HepG2 (cell line): ENCODE results near the gene TUBA1C. TPM values are rescaled to one million over a fixed set of nuclear protein-coding genes. Genes with fewer than 3 reads are reported as not detected.

Source experiments
- DMAP1 ChIP-seq: IDR thresholded peaks from 2 replicates; pipeline ENCODE4 v1.6.1; 2016
- KLF12 ChIP-seq: sonication (generic); formaldehyde crosslinking; IDR thresholded peaks from 2 replicates; pipeline ENCODE4 v1.4.0; 2020; ENCODE audit warnings: missing genetic modification reagents, borderline replicate concordance
- KLF6 ChIP-seq: IDR thresholded peaks from 2 replicates; pipeline ENCODE4 v1.8.0; 2016; ENCODE audit warnings: missing biosample characterization, missing genetic modification reagents
- MAZ ChIP-seq, 2 experiments: sonication (generic) in 1 of 2; formaldehyde crosslinking in 1 of 2; IDR thresholded peaks; 2 replicates each; pipeline versions ENCODE4 v1.5.0 to v1.6.1; 2012 to 2020; ENCODE audit warnings: low read depth in 2 of 2, mild to moderate bottlenecking in 2 of 2, borderline replicate concordance in 1 of 2, improper control_type of control experiment in 1 of 2, low read length in 1 of 2, missing genetic modification reagents in 1 of 2, moderate library complexity in 1 of 2
- MEIS2 ChIP-seq: sonication (generic); formaldehyde crosslinking; IDR thresholded peaks from 2 replicates; pipeline ENCODE4 v1.9.0; 2021; ENCODE audit warnings: mild to moderate bottlenecking, missing genetic modification reagents
- MTF2 ChIP-seq: sonication (generic); formaldehyde crosslinking; IDR thresholded peaks from 2 replicates; pipeline ENCODE4 v1.5.0; 2020; ENCODE audit warnings: missing genetic modification reagents, borderline replicate concordance
- NONO ChIP-seq, 2 experiments: fragments of 450-650 bp in 1 of 2; sonication (generic) in 1 of 2; formaldehyde crosslinking in 1 of 2; IDR thresholded peaks in 1 of 2; conservative IDR thresholded peaks in 1 of 2; 2 replicates each; pipeline versions ENCODE4 v1.6.1 to v1.8.0; 2017 to 2022; ENCODE audit warnings: mild to moderate bottlenecking in 1 of 2, missing genetic modification reagents in 1 of 2, moderate library complexity in 1 of 2
- PITX1 ChIP-seq: sonication (generic); formaldehyde crosslinking; IDR thresholded peaks from 2 replicates; pipeline ENCODE4 v1.5.1; 2020; ENCODE audit warnings: mild to moderate bottlenecking, missing genetic modification reagents
- SRSF9 ChIP-seq: fragments of 200-400 bp; formaldehyde crosslinking; IDR thresholded peaks from 2 replicates; pipeline ENCODE4 v1.6.1; 2018; ENCODE audit warnings: borderline replicate concordance, mild to moderate bottlenecking, low read depth, low read length; ENCODE audit not compliant: insufficient read depth, poor library complexity, severe bottlenecking
- TAF15 ChIP-seq: fragments of 200-400 bp; formaldehyde crosslinking; IDR thresholded peaks from one replicate; pipeline ENCODE4 v1.6.1; 2018; ENCODE audit warnings: mild to moderate bottlenecking, low read depth, low read length; ENCODE audit not compliant: poor library complexity, severe bottlenecking
- XRCC5 ChIP-seq: fragments of 200-400 bp; formaldehyde crosslinking; optimal IDR thresholded peaks from 2 replicates; pipeline ENCODE3; 2017; ENCODE audit warnings: mild to moderate bottlenecking, low read length
- ZC3H13 ChIP-seq: sonication (generic); formaldehyde crosslinking; IDR thresholded peaks from 2 replicates; pipeline ENCODE4 v1.8.1; 2023; ENCODE audit warnings: mild to moderate bottlenecking, missing genetic modification reagents, moderate library complexity
- ZNF614 ChIP-seq: IDR thresholded peaks from 2 replicates; pipeline ENCODE4 v1.6.1; 2018; ENCODE audit warnings: missing biosample characterization, missing genetic modification reagents, inconsistent platforms, borderline replicate concordance
- ZNF768 ChIP-seq: sonication (generic); formaldehyde crosslinking; IDR thresholded peaks from 2 replicates; pipeline ENCODE4 v1.4.0; 2020; ENCODE audit warnings: missing genetic modification reagents
- ZNF788 ChIP-seq: sonication (generic); formaldehyde crosslinking; IDR thresholded peaks from 2 replicates; pipeline ENCODE4 v1.5.0; 2020; ENCODE audit warnings: mild to moderate bottlenecking, missing genetic modification reagents, borderline replicate concordance
- polyA plus RNA-seq, 8 experiments: library from polyadenylated mRNA; depleted of rRNA in 3 of 8; stranded (reverse) in 7 of 8; unstranded in 1 of 8; fragments of >200 nt; fragmentation: Illumina TruSeq in 4 of 8; extraction: Trizol in 4 of 8; gene quantifications; 2 replicates each; pipeline versions ENCODE4 v1.2.1 to v1.2.3, GENCODE V29; 2011 to 2016; ENCODE audit warnings: low read depth in 4 of 8, missing spikeins in 1 of 8, mixed read lengths in 1 of 8; ENCODE audit not compliant: insufficient read depth in 1 of 8
- total RNA-seq, 5 experiments: library from RNA; depleted of rRNA; stranded (reverse); fragments of >200 nt; fragmentation: Illumina TruSeq; extraction: Trizol; gene quantifications; 2 replicates each; pipeline ENCODE4 v1.2.3, GENCODE V29; 2016; ENCODE audit warnings: low read depth in 1 of 5
- TF ChIP-seq, protein P1 (sequence below): sonication (generic); formaldehyde crosslinking; IDR thresholded peaks from 2 replicates; pipeline ENCODE4 v1.4.0; 2020; ENCODE audit warnings: mild to moderate bottlenecking, missing genetic modification reagents
- TF ChIP-seq, protein P2 (sequence below): sonication (generic); formaldehyde crosslinking; IDR thresholded peaks from 2 replicates; pipeline ENCODE4 v1.4.0; 2020; ENCODE audit warnings: mild to moderate bottlenecking, missing genetic modification reagents
- TF ChIP-seq, protein P3 (sequence below): sonication (generic); formaldehyde crosslinking; IDR thresholded peaks from 2 replicates; pipeline ENCODE4 v1.4.0; 2020; ENCODE audit warnings: missing genetic modification reagents
- TF ChIP-seq, protein P4 (sequence below): sonication (generic); formaldehyde crosslinking; IDR thresholded peaks from 2 replicates; pipeline ENCODE4 v1.4.0; 2020; ENCODE audit warnings: missing genetic modification reagents

Gene TUBA1C
- total and polyA plus RNA-seq, 2 of the 13 experiments (the other 11 are each of a cell fraction or from before 2014, with no cell fraction given), result 693 to 1,075 TPM

DNA sequence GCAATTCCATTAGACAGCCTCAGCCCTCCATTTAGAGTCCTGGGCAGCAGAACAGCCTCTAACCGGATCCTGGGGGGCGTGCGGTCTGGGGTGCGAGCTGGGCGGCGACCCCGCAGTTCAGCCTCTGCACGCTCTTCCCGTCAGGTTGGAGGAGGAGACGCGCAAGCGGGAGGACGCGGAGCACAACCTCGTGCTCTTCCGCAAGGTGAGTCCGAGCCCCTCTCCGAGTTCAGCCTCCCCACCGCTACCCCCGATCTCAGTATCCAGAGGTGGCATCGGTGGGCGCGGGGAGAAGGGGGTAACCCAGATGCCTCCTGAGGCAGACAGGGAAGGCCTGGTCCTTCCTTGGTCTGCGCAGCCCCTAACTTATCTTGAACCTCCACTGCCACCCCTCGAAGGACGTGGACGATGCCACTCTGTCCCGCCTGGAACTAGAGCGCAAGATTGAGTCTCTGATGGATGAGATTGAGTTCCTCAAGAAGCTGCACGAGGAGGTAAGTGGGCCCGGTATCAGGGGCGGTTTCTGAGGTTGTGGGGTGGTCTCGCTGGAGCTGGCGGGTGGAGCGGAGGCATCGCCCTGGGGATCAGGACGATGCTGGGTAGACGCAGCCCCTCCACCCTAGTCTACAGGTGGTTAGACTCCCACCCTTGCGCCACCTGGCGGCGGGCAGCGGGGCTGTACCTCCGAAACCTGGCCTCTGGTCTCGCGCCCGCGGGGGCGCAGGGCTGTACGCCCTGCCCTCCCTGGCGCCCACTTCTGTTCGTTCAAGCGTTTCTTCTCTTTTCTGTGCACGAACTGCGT, 31.4 kb downstream of the TUBA1C start (continued):
- peak; percentile 100 for TF ChIP-seq KLF12
- no peak for TF ChIP-seq SRSF9
- TF ChIP-seq, protein P1, sequence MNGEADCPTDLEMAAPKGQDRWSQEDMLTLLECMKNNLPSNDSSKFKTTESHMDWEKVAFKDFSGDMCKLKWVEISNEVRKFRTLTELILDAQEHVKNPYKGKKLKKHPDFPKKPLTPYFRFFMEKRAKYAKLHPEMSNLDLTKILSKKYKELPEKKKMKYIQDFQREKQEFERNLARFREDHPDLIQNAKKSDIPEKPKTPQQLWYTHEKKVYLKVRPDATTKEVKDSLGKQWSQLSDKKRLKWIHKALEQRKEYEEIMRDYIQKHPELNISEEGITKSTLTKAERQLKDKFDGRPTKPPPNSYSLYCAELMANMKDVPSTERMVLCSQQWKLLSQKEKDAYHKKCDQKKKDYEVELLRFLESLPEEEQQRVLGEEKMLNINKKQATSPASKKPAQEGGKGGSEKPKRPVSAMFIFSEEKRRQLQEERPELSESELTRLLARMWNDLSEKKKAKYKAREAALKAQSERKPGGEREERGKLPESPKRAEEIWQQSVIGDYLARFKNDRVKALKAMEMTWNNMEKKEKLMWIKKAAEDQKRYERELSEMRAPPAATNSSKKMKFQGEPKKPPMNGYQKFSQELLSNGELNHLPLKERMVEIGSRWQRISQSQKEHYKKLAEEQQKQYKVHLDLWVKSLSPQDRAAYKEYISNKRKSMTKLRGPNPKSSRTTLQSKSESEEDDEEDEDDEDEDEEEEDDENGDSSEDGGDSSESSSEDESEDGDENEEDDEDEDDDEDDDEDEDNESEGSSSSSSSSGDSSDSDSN (CRISPR knock-in tag), result peak; percentile 46; the same call in 1 of the 2 replicates
- peak; percentile 3; the same call in 1 of the 2 replicates for TF ChIP-seq MTF2 (CRISPR knock-in tag)
- peak; percentile 56 for TF ChIP-seq XRCC5
- TF ChIP-seq ZNF768 (CRISPR knock-in tag), result peak; percentile 36; the same call in 1 of the 2 replicates
- TF ChIP-seq ZC3H13 (CRISPR knock-in tag), result 0 out of 2 replicates have a peak, but pooled peaks have one; percentile 29
- TF ChIP-seq MAZ (IDR thresholded peaks at IDR 0.05; ENCODE audit: borderline replicate concordance, low read depth, low read length), result no peak
- peak; percentile 40; the same call in 1 of the 2 replicates for TF ChIP-seq MAZ (CRISPR knock-in tag; IDR thresholded peaks at IDR 0.05; ENCODE audit: low read depth)
- TF ChIP-seq, protein P2, sequence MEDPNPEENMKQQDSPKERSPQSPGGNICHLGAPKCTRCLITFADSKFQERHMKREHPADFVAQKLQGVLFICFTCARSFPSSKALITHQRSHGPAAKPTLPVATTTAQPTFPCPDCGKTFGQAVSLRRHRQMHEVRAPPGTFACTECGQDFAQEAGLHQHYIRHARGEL (CRISPR knock-in tag), result no peak
- TF ChIP-seq ZNF788 (CRISPR knock-in tag), result peak; percentile 20; the same call in 1 of the 2 replicates
- no peak for TF ChIP-seq ZNF614 (CRISPR knock-in tag)
- TF ChIP-seq NONO (IDR thresholded peaks at IDR 0.05), result no peak
- 0 out of 2 replicates have a peak, but pooled peaks have one; percentile 56 for TF ChIP-seq NONO (CRISPR knock-in tag; conservative IDR thresholded peaks at IDR 0.05)
- TF ChIP-seq, protein P3, sequence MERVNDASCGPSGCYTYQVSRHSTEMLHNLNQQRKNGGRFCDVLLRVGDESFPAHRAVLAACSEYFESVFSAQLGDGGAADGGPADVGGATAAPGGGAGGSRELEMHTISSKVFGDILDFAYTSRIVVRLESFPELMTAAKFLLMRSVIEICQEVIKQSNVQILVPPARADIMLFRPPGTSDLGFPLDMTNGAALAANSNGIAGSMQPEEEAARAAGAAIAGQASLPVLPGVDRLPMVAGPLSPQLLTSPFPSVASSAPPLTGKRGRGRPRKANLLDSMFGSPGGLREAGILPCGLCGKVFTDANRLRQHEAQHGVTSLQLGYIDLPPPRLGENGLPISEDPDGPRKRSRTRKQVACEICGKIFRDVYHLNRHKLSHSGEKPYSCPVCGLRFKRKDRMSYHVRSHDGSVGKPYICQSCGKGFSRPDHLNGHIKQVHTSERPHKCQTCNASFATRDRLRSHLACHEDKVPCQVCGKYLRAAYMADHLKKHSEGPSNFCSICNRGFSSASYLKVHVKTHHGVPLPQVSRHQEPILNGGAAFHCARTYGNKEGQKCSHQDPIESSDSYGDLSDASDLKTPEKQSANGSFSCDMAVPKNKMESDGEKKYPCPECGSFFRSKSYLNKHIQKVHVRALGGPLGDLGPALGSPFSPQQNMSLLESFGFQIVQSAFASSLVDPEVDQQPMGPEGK (CRISPR knock-in tag), result peak; percentile 58
- TF ChIP-seq MEIS2 (CRISPR knock-in tag), result peak; percentile 39; the same call in 1 of the 2 replicates
- 0 out of 2 replicates have a peak, but pooled peaks have one; percentile 10 for TF ChIP-seq PITX1 (CRISPR knock-in tag)
- TF ChIP-seq TAF15, result peak; percentile 51
- no peak for TF ChIP-seq DMAP1 (CRISPR knock-in tag)
- TF ChIP-seq KLF6 (CRISPR knock-in tag), result peak; percentile 71; the same call in 1 of the 2 replicates
- TF ChIP-seq, protein P4, sequence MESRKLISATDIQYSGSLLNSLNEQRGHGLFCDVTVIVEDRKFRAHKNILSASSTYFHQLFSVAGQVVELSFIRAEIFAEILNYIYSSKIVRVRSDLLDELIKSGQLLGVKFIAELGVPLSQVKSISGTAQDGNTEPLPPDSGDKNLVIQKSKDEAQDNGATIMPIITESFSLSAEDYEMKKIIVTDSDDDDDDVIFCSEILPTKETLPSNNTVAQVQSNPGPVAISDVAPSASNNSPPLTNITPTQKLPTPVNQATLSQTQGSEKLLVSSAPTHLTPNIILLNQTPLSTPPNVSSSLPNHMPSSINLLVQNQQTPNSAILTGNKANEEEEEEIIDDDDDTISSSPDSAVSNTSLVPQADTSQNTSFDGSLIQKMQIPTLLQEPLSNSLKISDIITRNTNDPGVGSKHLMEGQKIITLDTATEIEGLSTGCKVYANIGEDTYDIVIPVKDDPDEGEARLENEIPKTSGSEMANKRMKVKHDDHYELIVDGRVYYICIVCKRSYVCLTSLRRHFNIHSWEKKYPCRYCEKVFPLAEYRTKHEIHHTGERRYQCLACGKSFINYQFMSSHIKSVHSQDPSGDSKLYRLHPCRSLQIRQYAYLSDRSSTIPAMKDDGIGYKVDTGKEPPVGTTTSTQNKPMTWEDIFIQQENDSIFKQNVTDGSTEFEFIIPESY (CRISPR knock-in tag), result peak; percentile 19; the same call in 1 of the 2 replicates
